RWPE1 (cell line): ENCODE data around the gene PTCD2.

Experiments used
- CTCF ChIA-PET: fragments of 350-600 bp; sonication (Branson Sonifier 250); formaldehyde crosslinking; extraction: SDS; loops from one replicate; lab custom pipeline; 2021; lab: Yijun Ruan, JAX
- POLR2A ChIA-PET: fragments of 400-600 bp; formaldehyde crosslinking; extraction: SDS; loops from one replicate; lab custom pipeline; 2020; ENCODE audit warnings: antibody characterized with exemption; ENCODE audit not compliant: low non-redundant PET; lab: Yijun Ruan, JAX
- DNase-seq: peaks from one replicate; pipeline ENCODE4 v3.0.0; 2012; ENCODE audit warnings: low spot score
- H3K27ac ChIP-seq: fragments of 450-650 bp; 2 replicates; pipeline ENCODE4 v1.5.1; 2017
- TF ChIP-seq, protein P1 (sequence below): fragments of 450-650 bp; conservative IDR thresholded peaks from 2 replicates; pipeline ENCODE4 v1.5.1; 2017; ENCODE audit warnings: low read depth, mild to moderate bottlenecking

PTCD2 gene

DNA sequence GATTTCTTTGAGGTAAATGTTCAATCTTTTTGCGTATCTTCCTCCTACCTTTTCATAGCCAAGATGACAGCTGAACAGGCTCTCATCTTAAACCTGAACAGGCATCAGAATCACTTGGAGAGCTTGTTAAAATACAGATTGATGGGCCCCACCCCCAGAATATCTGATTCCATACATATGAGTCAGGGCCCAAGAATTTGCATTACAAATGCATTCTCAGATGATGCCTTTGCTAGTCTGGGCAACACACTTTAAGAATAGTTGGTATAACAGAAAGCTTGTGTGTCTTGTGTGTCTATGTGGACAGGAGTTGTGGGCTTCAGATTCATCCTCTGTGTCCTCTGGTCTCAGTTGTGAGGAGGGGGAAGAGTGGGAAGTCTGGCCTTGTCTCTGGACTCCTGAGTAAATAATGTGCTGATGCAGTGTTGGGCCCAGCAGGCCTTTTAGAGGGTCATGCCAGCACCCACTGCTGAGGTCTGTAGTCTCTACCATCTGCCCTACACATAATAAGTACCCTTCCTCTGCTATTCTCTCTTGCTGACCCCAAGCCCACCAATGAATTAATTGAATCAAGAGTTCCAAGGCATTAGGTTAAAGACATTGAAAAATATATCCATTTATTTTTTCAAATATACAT is 43.1 kb downstream of the PTCD2 start:
- POLR2A ChIA-PET: no interaction called here
- H3K27ac ChIP-seq: peak overlapping the region; percentile 77
- CTCF ChIA-PET: interaction anchor here (0.6 to 1.0 kb wide), 4 partner anchors 121 to 475 kb away, joined by 3 read pairs; no protein-coding TSS in a partner anchor
- peak; percentile 74 for DNase-seq
- TF ChIP-seq, protein P1, sequence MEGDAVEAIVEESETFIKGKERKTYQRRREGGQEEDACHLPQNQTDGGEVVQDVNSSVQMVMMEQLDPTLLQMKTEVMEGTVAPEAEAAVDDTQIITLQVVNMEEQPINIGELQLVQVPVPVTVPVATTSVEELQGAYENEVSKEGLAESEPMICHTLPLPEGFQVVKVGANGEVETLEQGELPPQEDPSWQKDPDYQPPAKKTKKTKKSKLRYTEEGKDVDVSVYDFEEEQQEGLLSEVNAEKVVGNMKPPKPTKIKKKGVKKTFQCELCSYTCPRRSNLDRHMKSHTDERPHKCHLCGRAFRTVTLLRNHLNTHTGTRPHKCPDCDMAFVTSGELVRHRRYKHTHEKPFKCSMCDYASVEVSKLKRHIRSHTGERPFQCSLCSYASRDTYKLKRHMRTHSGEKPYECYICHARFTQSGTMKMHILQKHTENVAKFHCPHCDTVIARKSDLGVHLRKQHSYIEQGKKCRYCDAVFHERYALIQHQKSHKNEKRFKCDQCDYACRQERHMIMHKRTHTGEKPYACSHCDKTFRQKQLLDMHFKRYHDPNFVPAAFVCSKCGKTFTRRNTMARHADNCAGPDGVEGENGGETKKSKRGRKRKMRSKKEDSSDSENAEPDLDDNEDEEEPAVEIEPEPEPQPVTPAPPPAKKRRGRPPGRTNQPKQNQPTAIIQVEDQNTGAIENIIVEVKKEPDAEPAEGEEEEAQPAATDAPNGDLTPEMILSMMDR: no peak

DNA sequence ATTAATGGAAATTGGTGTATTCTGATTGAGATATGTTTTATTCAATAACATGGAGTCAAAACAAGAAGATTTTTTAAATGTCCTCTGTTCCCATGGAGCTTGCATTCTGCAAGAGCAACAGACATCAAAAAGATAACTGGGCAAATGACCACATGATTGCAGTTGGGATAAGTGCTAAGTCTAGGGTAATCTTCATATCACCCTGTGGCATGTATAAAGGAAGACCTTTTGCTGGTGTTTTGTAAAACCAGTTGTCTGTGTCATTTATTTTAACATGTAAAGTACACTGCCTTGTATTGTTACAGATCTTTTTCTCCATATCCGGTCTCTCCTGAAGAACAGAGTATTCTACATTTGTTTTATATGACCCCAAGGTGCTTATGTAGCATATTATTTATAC is 44.0 kb downstream of the PTCD2 start:
- H3K27ac ChIP-seq: no peak overlapping the region
- TF ChIP-seq, protein P1: no peak
- CTCF ChIA-PET: interaction anchor here (0.6 to 6.1 kb wide), 2 partner anchors 160 to 474 kb away, joined by 3 to 62 read pairs; no protein-coding TSS in a partner anchor
- POLR2A ChIA-PET: no interaction called here
- DNase-seq: no peak

DNA sequence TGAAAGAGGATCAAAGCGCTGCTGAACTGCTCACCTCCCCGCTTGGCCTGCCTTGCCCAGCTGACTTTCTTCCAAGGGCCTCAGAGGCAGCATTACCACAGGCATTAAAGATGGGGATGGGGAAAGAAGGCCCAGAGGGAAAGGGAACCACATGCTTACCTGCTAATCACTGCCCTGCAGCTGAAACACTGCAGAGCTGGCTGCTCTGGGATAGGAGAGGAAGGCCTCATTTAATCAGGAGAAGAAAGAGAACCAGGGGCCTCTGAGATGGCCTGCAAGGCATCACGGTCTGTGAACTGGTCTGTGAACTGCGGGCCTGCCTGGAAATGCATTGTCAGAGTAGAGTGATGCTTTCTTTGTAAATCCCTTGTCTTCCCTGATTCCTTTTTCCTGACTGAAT is 44.8 kb downstream of the PTCD2 start:
- TF ChIP-seq, protein P1: no peak
- CTCF ChIA-PET: interaction anchor here (0.6 to 6.1 kb wide), 4 partner anchors 44 to 453 kb away, joined by 4 to 62 read pairs (median 6); no protein-coding TSS in a partner anchor
- H3K27ac ChIP-seq: peak overlapping the region; percentile 57
- POLR2A ChIA-PET: no interaction called here
- no peak for DNase-seq

DNA sequence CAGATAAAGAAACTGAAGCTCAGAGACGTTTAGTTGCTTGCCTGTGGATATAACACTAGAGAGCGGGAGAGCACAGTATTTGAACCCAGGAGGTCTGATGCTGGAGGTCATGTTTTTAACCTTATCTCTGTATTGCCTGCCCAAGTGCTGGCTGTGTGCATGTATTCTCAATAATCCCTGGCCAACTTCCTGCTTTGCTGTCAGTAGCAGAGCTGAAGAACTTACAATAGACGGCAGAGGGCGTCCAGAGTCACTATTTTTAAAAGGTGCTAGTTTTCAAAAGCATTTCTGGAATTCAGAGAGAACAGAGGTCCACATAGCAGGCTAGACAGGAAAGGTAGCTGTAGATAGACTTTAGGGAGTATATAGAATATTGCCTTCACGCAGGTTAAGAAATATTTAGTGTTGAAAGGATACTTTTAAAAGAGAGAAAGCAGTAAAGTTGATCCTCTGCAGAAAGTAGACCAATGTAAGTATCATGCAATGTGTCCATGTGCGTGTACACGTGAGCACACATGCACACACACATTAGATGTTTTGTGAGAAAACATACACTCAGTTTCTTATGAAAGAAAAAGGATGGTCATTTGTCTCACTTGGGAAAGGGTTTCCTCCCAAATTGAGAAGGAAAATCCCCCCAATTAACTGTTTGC is 46.3 kb downstream of the PTCD2 start:
- DNase-seq: peak; percentile 66
- POLR2A ChIA-PET: no interaction called here
- H3K27ac ChIP-seq: no peak overlapping the region
- CTCF ChIA-PET: interaction anchor here (0.5 to 6.1 kb wide), 23 partner anchors 10 to 495 kb away, joined by 3 to 62 read pairs (median 5); no protein-coding TSS in a partner anchor
- TF ChIP-seq, protein P1: peak; percentile 94

DNA sequence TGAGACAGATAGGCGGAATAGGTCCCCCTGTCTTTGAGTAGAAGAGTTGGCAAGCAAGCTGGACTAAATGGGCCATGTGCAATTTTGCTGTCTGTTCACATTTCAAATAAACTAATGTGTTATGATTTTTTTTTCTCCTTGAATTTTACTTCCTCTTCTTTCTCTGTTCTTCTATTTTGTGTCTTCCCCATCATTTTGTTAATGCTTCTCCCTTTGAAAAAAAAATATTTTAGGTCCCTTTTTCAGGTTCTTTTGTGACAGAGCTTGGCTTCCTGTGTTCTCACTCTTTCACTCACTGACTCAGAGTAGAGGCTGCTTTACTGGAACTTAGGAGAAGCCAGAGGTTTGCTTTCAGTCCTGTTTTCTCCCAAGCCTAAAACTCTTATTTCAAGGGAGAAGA is 48.1 kb downstream of the PTCD2 start:
- POLR2A ChIA-PET: no interaction called here
- CTCF ChIA-PET: interaction anchor here (0.5 to 6.1 kb wide), 3 partner anchors 95 to 156 kb away, joined by 3 to 62 read pairs (median 4); no protein-coding TSS in a partner anchor
- TF ChIP-seq, protein P1: no peak
- no peak overlapping the region for H3K27ac ChIP-seq
- no peak for DNase-seq

DNA sequence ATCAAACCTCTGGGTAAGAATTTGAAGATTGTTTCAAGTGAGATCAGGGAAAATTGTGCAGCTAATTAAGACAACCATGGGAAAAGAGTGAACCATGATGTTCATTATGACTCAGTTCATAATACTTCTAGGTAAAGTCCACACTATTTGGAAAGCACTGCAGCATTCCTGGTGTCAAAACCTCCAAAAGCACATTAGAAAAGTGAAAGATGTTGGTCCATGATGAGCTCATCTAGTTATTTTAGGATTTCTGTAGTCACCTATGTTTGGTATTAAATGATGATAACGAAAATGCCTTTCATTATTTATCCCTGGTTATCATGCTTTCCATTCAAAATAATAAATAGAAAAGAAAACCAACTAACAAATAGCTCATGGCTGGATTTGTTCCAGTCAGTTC is 49.1 kb downstream of the PTCD2 start:
- CTCF ChIA-PET: interaction anchor here (6.1 kb wide), 1 partner anchor 155 kb away, joined by 62 read pairs; no protein-coding TSS in a partner anchor
- DNase-seq: no peak
- TF ChIP-seq, protein P1: no peak
- POLR2A ChIA-PET: no interaction called here
- H3K27ac ChIP-seq: no peak overlapping the region
